Measurements from ENCODE around the gene IRF2BPL. TPM values are rescaled to one million over a fixed set of nuclear protein-coding genes. Genes with fewer than 3 reads are reported as not detected.

The IRF2BPL gene
- 46.8 TPM for polyA plus RNA-seq (2013, experiment 1 of 2)
- polyA plus RNA-seq (2013, experiment 2 of 2): 53.2 TPM

- Histone ChIP-seq H3K9ac (ENCODE audit: low read depth, low read length) (peak within 1 kb of the TSS; percentile 91), H3K27ac (ENCODE audit: low read depth, low read length) (peak within 1 kb of the TSS; percentile 97), H3K9me3 (ENCODE audit: insufficient read depth, low read depth, low read length) (no peaks in the 10 kb centered on the region), H3K4me3 (ENCODE audit: low read length) (peak within 1 kb of the TSS; percentile 70), H3K4me1 (ENCODE audit: insufficient read depth, low read length) (peaks cover 39% of the 10 kb centered on the region), H3K27me3 (ENCODE audit: insufficient read depth, low read length) (peaks cover 5% of the 10 kb centered on the region; the same call in 1 of the 2 replicates), H3K36me3 (ENCODE audit: insufficient read depth, low read length) (no peaks in the 10 kb centered on the region)
- WGBS: under 1% methylated on average over 83 of the region's 84 CpGs
These were observed at the start of gene IRF2BPL for GRCh38 chr14:77028384-77029231. IRF2BPL (minus strand) TSS chr14:77028708; CDS start chr14:77027792, 916 bp downstream.

- WGBS: 94% methylated on average over 3 of the region's 3 CpGs
- H3K9me3 ChIP-seq (ENCODE audit: insufficient read depth, low read depth, low read length): no peaks in the 10 kb centered on the region; the same call in 1 of the 2 replicates
- no peaks in the 10 kb centered on the region for H3K36me3 ChIP-seq (ENCODE audit: insufficient read depth, low read length)
- no peak overlapping the region for H3K27ac ChIP-seq (ENCODE audit: low read depth, low read length)
- H3K4me3 ChIP-seq (ENCODE audit: low read length): no peak overlapping the region
- no peak overlapping the region for H3K9ac ChIP-seq (ENCODE audit: low read depth, low read length)
- no peaks in the 10 kb centered on the region for H3K27me3 ChIP-seq (ENCODE audit: insufficient read depth, low read length)
- peaks cover 17% of the 10 kb centered on the region for H3K4me1 ChIP-seq (ENCODE audit: insufficient read depth, low read length)
These were observed 48.5 kb upstream of the IRF2BPL start for GRCh38 chr14:77077040-77077439.

- H3K9ac ChIP-seq (ENCODE audit: low read depth, low read length): no peak overlapping the region
These were observed 47.7 kb upstream of the IRF2BPL start for GRCh38 chr14:77076113-77076631.

GRCh38 chr14:77074969-77075368 lies 46.5 kb upstream of the IRF2BPL start:
- Histone ChIP-seq H3K27ac (ENCODE audit: low read depth, low read length) (no peak overlapping the region), H3K27me3 (ENCODE audit: insufficient read depth, low read length) (no peaks in the 10 kb centered on the region), H3K9me3 (ENCODE audit: insufficient read depth, low read depth, low read length) (no peaks in the 10 kb centered on the region; the same call in 1 of the 2 replicates), H3K9ac (ENCODE audit: low read depth, low read length) (no peak overlapping the region), H3K4me1 (ENCODE audit: insufficient read depth, low read length) (peaks cover 21% of the 10 kb centered on the region), H3K36me3 (ENCODE audit: insufficient read depth, low read length) (no peaks in the 10 kb centered on the region), H3K4me3 (ENCODE audit: low read length) (no peak overlapping the region)

More at GRCh38 chr14:77076113-77076631, 47.7 kb upstream of the IRF2BPL start:
- 36% methylated on average over 10 of the region's 10 CpGs for WGBS
- peaks cover 21% of the 10 kb centered on the region for H3K4me1 ChIP-seq (ENCODE audit: insufficient read depth, low read length)
- H3K27me3 ChIP-seq (ENCODE audit: insufficient read depth, low read length): no peaks in the 10 kb centered on the region
- H3K4me3 ChIP-seq (ENCODE audit: low read length): peak overlapping the region; percentile 27; the same call in 1 of the 2 replicates
- H3K27ac ChIP-seq (ENCODE audit: low read depth, low read length): peak overlapping the region; percentile 58; the same call in 1 of the 2 replicates
- H3K9me3 ChIP-seq (ENCODE audit: insufficient read depth, low read depth, low read length): no peaks in the 10 kb centered on the region; the same call in 1 of the 2 replicates
- H3K36me3 ChIP-seq (ENCODE audit: insufficient read depth, low read length): no peaks in the 10 kb centered on the region

GRCh38 chr14:77071938-77072388 lies 43.5 kb upstream of the IRF2BPL start:
- H3K27ac ChIP-seq (ENCODE audit: low read depth, low read length): no peak overlapping the region
- 69% methylated on average over 3 of the region's 3 CpGs for WGBS
- H3K36me3 ChIP-seq (ENCODE audit: insufficient read depth, low read length): no peaks in the 10 kb centered on the region
- H3K9me3 ChIP-seq (ENCODE audit: insufficient read depth, low read depth, low read length): no peaks in the 10 kb centered on the region
- H3K27me3 ChIP-seq (ENCODE audit: insufficient read depth, low read length): no peaks in the 10 kb centered on the region
- peaks cover 21% of the 10 kb centered on the region for H3K4me1 ChIP-seq (ENCODE audit: insufficient read depth, low read length)
- no peak overlapping the region for H3K4me3 ChIP-seq (ENCODE audit: low read length)
- no peak overlapping the region for H3K9ac ChIP-seq (ENCODE audit: low read depth, low read length)

- Histone ChIP-seq H3K4me1 (ENCODE audit: insufficient read depth, low read length) (peaks cover 7% of the 10 kb centered on the region), H3K36me3 (ENCODE audit: insufficient read depth, low read length) (no peaks in the 10 kb centered on the region), H3K9me3 (ENCODE audit: insufficient read depth, low read depth, low read length) (no peaks in the 10 kb centered on the region), H3K4me3 (ENCODE audit: low read length) (no peak overlapping the region), H3K27ac (ENCODE audit: low read depth, low read length) (no peak overlapping the region), H3K9ac (ENCODE audit: low read depth, low read length) (no peak overlapping the region), H3K27me3 (ENCODE audit: insufficient read depth, low read length) (no peaks in the 10 kb centered on the region)
- 92% methylated on average over 7 of the region's 7 CpGs for WGBS
These were observed 41.0 kb upstream of the IRF2BPL start for GRCh38 chr14:77069551-77069950.

- Histone ChIP-seq H3K9me3 (ENCODE audit: insufficient read depth, low read depth, low read length) (no peaks in the 10 kb centered on the region), H3K4me1 (ENCODE audit: insufficient read depth, low read length) (peaks cover 7% of the 10 kb centered on the region), H3K36me3 (ENCODE audit: insufficient read depth, low read length) (no peaks in the 10 kb centered on the region), H3K27ac (ENCODE audit: low read depth, low read length) (no peak overlapping the region), H3K4me3 (ENCODE audit: low read length) (no peak overlapping the region), H3K9ac (ENCODE audit: low read depth, low read length) (no peak overlapping the region), H3K27me3 (ENCODE audit: insufficient read depth, low read length) (no peaks in the 10 kb centered on the region)
- WGBS: 77% methylated on average over 5 of the region's 5 CpGs
These were observed 40.2 kb upstream of the IRF2BPL start for GRCh38 chr14:77068517-77069200.

- Histone ChIP-seq H3K27me3 (ENCODE audit: insufficient read depth, low read length) (no peaks in the 10 kb centered on the region), H3K4me1 (ENCODE audit: insufficient read depth, low read length) (peaks cover 7% of the 10 kb centered on the region), H3K4me3 (ENCODE audit: low read length) (no peak overlapping the region), H3K36me3 (ENCODE audit: insufficient read depth, low read length) (no peaks in the 10 kb centered on the region), H3K27ac (ENCODE audit: low read depth, low read length) (no peak overlapping the region), H3K9me3 (ENCODE audit: insufficient read depth, low read depth, low read length) (no peaks in the 10 kb centered on the region), H3K9ac (ENCODE audit: low read depth, low read length) (no peak overlapping the region)
- WGBS: 46% methylated on average over 10 of the region's 11 CpGs
These were observed 39.4 kb upstream of the IRF2BPL start for GRCh38 chr14:77067632-77068516.

- Histone ChIP-seq H3K9me3 (ENCODE audit: insufficient read depth, low read depth, low read length) (no peaks in the 10 kb centered on the region), H3K27me3 (ENCODE audit: insufficient read depth, low read length) (no peaks in the 10 kb centered on the region), H3K36me3 (ENCODE audit: insufficient read depth, low read length) (no peaks in the 10 kb centered on the region), H3K27ac (ENCODE audit: low read depth, low read length) (no peak overlapping the region), H3K4me3 (ENCODE audit: low read length) (no peak overlapping the region), H3K9ac (ENCODE audit: low read depth, low read length) (no peak overlapping the region), H3K4me1 (ENCODE audit: insufficient read depth, low read length) (peaks cover 5% of the 10 kb centered on the region; the same call in 1 of the 2 replicates)
- 89% methylated on average over 10 of the region's 10 CpGs for WGBS
These were observed 38.2 kb upstream of the IRF2BPL start for GRCh38 chr14:77066578-77067172.
